GM12891 (cell line): ENCODE results near the gene OR11H7. TPM values are rescaled to one million over a fixed set of nuclear protein-coding genes. Genes with fewer than 3 reads are reported as not detected.
"Not testable (repeated sequence)": the region's sequence is repeated elsewhere in the genome, so short reads cannot be mapped to it uniquely, and the experiment has no call there.

Source experiments
- DNase-seq: peaks from one replicate; pipeline ENCODE4 v3.0.0; 2011; ENCODE audit warnings: low spot score; ENCODE audit not compliant: insufficient read length
- FAIRE-seq: peaks from 2 replicates; lab custom pipeline; 2011; peaks lifted over from hg19 to GRCh38; lab: Jason Lieb, UNC
- PAX5 ChIP-seq: IDR thresholded peaks from 2 replicates; pipeline ENCODE4 v1.6.1; 2011; ENCODE audit warnings: low read length, moderate library complexity, mild to moderate bottlenecking; ENCODE audit not compliant: insufficient read depth, severe bottlenecking
- POLR2A ChIP-seq: IDR thresholded peaks from 2 replicates; pipeline ENCODE4 v1.6.1; 2011; ENCODE audit warnings: low read depth, low read length, control low read depth
- POLR2AphosphoS5 ChIP-seq: IDR thresholded peaks from 2 replicates; pipeline ENCODE4 v1.6.1; 2011; ENCODE audit warnings: low read depth, low read length, control low read depth
- POU2F2 ChIP-seq: IDR thresholded peaks from 2 replicates; pipeline ENCODE4 v1.6.1; 2011; ENCODE audit warnings: low read depth, mild to moderate bottlenecking, control low read depth, low read length, moderate library complexity
- SPI1 ChIP-seq: IDR thresholded peaks from 2 replicates; pipeline ENCODE4 v1.6.1; 2011; ENCODE audit warnings: low read depth, low read length, control low read depth
- TAF1 ChIP-seq: IDR thresholded peaks from 2 replicates; pipeline ENCODE4 v1.6.1; 2011; ENCODE audit warnings: low read depth, low read length, control low read depth
- polyA plus RNA-seq: library from polyadenylated mRNA; unstranded; fragments of >200 nt; gene quantifications from one replicate; pipeline ENCODE4 v1.2.1, GENCODE V29; 2012; ENCODE audit warnings: low read depth, missing spikeins, inconsistent platforms; ENCODE audit not compliant: missing spikeins

Gene OR11H7
- polyA plus RNA-seq: not detected

GRCh38 chr14:20228681-20229080 is at the start of gene OR11H7:
TSS of gene OR11H7 (plus strand) at chr14:20228981.
- DNase-seq (no peak), FAIRE-seq (no peak)
- TF ChIP-seq POU2F2: no peak
- no peak for TF ChIP-seq TAF1
- no peak for TF ChIP-seq PAX5
- TF ChIP-seq POLR2AphosphoS5: no peak

- no peak for DNase-seq
- no peak for TF ChIP-seq POLR2AphosphoS5
- no peak for TF ChIP-seq TAF1
- TF ChIP-seq SPI1: no peak
- TF ChIP-seq PAX5: no peak
- no peak for TF ChIP-seq POU2F2
- no peak for TF ChIP-seq POLR2A
- FAIRE-seq: no peak
These were observed 49.6 kb upstream of the OR11H7 start for GRCh38 chr14:20179218-20179617.

- FAIRE-seq: no peak
- TF ChIP-seq PAX5: no peak
- no peak for TF ChIP-seq POLR2AphosphoS5
- no peak for TF ChIP-seq TAF1
- TF ChIP-seq POLR2A: no peak
- no peak for TF ChIP-seq SPI1
- DNase-seq: no peak
These were observed 48.9 kb upstream of the OR11H7 start for GRCh38 chr14:20179880-20180279.

- no peak for FAIRE-seq
- no peak for DNase-seq
- TF ChIP-seq POLR2A (no peak), PAX5 (no peak), POU2F2 (no peak), SPI1 (no peak), TAF1 (no peak), POLR2AphosphoS5 (no peak)
These were observed 48.3 kb upstream of the OR11H7 start for GRCh38 chr14:20180486-20180885.

GRCh38 chr14:20184181-20184580 is 44.6 kb upstream of the OR11H7 start:
- no peak for FAIRE-seq
- TF ChIP-seq TAF1 (no peak), PAX5 (no peak), SPI1 (no peak)
- DNase-seq: no peak

GRCh38 chr14:20190596-20190995 is 38.2 kb upstream of the OR11H7 start, which contains the start of gene OR11G2:
TSS of gene OR11G2 (plus strand) at chr14:20190896. CDS start at chr14:20197438, 6,542 bp downstream.
- DNase-seq (no peak), FAIRE-seq (no peak)
- TF ChIP-seq POLR2A (no peak), PAX5 (no peak), POU2F2 (no peak), TAF1 (no peak), SPI1 (no peak), POLR2AphosphoS5 (no peak)

- FAIRE-seq (no peak), DNase-seq (no peak)
- TF ChIP-seq SPI1 (no peak), PAX5 (no peak), TAF1 (no peak), POLR2AphosphoS5 (no peak), POLR2A (no peak), POU2F2 (no peak)
These were observed 37.4 kb upstream of the OR11H7 start for GRCh38 chr14:20191396-20191795.

- TF ChIP-seq SPI1 (no peak), PAX5 (no peak)
- DNase-seq (no peak), FAIRE-seq (no peak)
These were observed 34.7 kb upstream of the OR11H7 start for GRCh38 chr14:20194101-20194500.

GRCh38 chr14:20195170-20195569 is 33.6 kb upstream of the OR11H7 start:
- FAIRE-seq, DNase-seq: not testable (repeated sequence)

- FAIRE-seq (no peak), DNase-seq (no peak)
- TF ChIP-seq POLR2AphosphoS5 (no peak), POLR2A (no peak), PAX5 (no peak), SPI1 (no peak), POU2F2 (no peak), TAF1 (no peak)
These were observed 32.9 kb upstream of the OR11H7 start for GRCh38 chr14:20195911-20196310.

GRCh38 chr14:20197459-20197858 is 31.3 kb upstream of the OR11H7 start:
- TF ChIP-seq POLR2A (no peak), POLR2AphosphoS5 (no peak), SPI1 (no peak), PAX5 (no peak), POU2F2 (no peak), TAF1 (no peak)
- no peak for DNase-seq
- no peak for FAIRE-seq
